Esophagus muscularis mucosa (tissue), 4 donors: ENCODE data around the gene DAZAP2.
A peak's percentile ranks its signal among the peaks of the same experiment; 100 is the strongest.

Experiments
- CTCF ChIP-seq, 3 experiments: fragments of 200-600 bp in 2 of 3; fragments of 450-650 bp in 1 of 3; sonication (generic) in 2 of 3; IDR thresholded peaks; one replicate each; pipeline ENCODE4 v1.5.1; 2017 to 2019; ENCODE audit warnings: antibody characterized with exemption in 3 of 3, mild to moderate bottlenecking in 2 of 3, moderate library complexity in 1 of 3
- EP300 ChIP-seq: sonication (generic); formaldehyde crosslinking; IDR thresholded peaks from one replicate; pipeline ENCODE4 v1.6.1; 2017; ENCODE audit warnings: antibody characterized with exemption
- POLR2A ChIP-seq: fragments of 450-650 bp; IDR thresholded peaks from one replicate; pipeline ENCODE4 v1.6.1; 2017; ENCODE audit warnings: antibody characterized with exemption, moderate library complexity, mild to moderate bottlenecking, low read depth
- POLR2AphosphoS5 ChIP-seq, 2 donors: sonication (generic); formaldehyde crosslinking; IDR thresholded peaks; one replicate each; pipeline ENCODE4 v1.6.1; 2017; ENCODE audit warnings: antibody characterized with exemption in 2 of 2

- TF ChIP-seq POLR2AphosphoS5 (IDR thresholded peaks at IDR 0.05) = peak; percentile 15 to 24
- TF ChIP-seq CTCF (IDR thresholded peaks at IDR 0.05) = peak in 2 of 3 experiments; percentile 26 to 29
- TF ChIP-seq POLR2A = no peak
- TF ChIP-seq EP300 = no peak
Observed at GRCh38 chr12:51217133-51217967, 21.3 kb upstream of the DAZAP2 start.
